RPMI7951 (cell line): ENCODE data around the gene AIG1. TPM values are rescaled to one million over a fixed set of nuclear protein-coding genes. Genes with fewer than 3 reads are reported as not detected.
"Not testable (repeated sequence)": the region's sequence is repeated elsewhere in the genome, so short reads cannot be mapped to it uniquely, and the experiment has no call there.

ENCODE experiments used
- DNase-seq: peaks from one replicate; pipeline ENCODE4 v3.0.0-alpha.2; 2012; ENCODE audit warnings: low read depth
- total RNA-seq: library from RNA; depleted of rRNA; stranded (reverse); fragments of >200 nt; shearing (Covaris generic); gene quantifications from 2 replicates; pipeline ENCODE4 v1.2.3, GENCODE V29; 2014; rRNA removed

The AIG1 gene, protein sequence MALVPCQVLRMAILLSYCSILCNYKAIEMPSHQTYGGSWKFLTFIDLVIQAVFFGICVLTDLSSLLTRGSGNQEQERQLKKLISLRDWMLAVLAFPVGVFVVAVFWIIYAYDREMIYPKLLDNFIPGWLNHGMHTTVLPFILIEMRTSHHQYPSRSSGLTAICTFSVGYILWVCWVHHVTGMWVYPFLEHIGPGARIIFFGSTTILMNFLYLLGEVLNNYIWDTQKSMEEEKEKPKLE
- 112 and 115 TPM in 2 replicates for total RNA-seq

DNA sequence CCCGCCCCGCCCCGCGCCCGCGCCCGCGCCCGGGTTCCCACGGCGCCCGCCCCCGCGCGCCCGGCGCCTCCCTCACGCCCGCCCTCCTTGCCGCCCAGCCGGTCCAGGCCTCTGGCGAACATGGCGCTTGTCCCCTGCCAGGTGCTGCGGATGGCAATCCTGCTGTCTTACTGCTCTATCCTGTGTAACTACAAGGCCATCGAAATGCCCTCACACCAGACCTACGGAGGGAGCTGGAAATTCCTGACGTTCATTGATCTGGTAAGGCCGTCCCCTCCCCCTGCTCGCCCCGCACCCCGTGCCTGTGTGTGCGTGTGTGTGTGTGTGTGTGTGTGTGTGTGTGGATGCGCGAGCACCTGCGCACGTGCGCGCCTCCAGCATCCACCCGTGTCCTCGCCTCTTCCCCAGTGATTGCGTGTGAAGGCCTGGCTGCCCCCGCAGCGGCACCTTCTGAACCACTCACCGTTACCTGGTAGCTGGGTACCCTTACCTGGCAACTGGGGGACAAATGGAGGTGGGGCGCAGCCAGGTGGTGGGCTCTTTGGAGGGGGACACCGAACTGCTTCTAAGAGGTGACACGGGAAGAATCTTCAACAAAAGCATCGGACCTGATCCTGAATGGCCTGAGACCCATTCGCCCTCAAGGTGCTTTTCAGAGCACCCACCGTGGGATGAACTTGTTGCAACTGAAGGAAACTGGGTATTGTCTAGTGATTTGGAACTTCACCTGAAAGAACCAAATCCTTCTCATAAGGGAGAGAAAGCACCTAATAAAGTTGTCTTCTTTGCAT is at the start of gene AIG1:
AIG1 (plus strand) TSS at position 84 of the 791 bp plus-strand sequence; CDS start at position 121, 37 bp downstream.
- no peak for DNase-seq

DNA sequence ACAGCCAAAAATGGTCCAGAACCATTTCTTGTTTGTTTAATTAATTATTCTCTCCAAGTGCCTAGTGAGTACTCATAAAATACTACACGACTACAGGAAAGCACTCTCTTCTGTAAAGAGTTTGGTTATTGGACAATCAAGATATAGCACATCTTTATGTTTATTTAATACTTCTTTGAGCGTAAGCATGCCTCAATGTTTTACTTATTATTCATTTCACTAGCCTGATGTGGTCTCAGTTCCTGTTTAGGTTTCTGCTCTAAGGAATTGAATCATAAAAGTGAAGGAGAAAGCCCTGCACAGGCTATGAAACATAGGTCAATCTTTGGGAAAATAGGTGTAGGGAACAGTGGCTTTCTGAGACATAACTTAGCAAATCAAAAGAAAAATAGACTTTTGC is 45.9 kb upstream of the AIG1 start:
- no peak for DNase-seq

DNA sequence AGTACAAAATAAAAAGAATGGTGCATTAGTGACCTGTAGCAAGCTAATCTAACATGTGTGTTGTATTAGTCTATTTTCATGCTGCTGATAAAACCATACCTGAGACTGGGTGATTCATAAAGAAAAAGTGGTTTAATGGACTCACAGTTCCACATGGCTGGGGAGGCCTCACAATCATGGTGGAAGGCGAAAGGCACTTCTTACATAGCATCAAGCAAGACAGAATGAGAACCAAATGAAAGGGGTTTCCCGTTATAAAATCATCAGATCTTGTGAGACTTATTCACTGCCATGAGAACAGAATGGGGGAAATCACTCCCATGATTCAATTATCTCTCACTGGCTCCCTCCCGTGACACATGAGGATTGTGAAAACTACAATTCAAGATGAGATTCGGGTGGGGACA is 45.4 kb upstream of the AIG1 start:
- DNase-seq: no peak

DNA sequence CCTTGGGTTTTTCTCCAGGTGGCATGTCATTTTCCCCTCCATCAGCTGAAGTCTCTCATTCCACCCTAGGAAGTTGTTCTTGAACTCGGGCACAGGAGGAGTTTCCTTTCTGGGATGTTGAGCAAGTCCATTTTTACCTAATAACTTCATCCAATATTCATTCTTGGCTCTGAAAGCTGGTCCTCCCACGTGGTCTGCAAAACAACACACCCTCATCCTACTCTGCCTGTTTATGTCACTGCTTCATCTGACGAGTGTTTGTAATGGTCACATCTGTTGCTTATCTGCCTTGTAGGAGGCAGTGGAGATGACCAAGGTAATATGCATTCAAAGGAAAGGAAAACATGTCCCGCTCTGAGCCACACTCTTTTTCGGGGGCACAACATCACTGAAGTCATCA is 41.7 kb upstream of the AIG1 start:
- no peak for DNase-seq

DNA sequence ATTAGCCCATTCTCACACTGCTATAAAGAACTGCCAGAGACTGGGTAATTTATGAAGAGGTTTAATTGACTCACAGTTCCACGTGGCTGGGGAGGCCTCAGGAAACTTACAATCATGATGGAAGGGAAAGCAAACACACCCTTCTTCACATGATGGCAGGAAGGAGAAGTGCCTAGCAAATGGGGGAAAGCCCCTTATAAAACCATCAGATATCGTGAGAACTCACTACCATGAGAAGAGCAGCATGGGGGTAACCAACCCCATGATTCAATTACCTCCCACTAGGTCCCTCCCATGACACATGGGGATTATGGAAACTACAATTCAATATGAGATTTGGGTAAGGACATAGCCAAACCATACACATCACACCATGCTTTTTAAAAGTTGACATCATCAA is 39.8 kb upstream of the AIG1 start:
- not testable (repeated sequence) for DNase-seq

DNA sequence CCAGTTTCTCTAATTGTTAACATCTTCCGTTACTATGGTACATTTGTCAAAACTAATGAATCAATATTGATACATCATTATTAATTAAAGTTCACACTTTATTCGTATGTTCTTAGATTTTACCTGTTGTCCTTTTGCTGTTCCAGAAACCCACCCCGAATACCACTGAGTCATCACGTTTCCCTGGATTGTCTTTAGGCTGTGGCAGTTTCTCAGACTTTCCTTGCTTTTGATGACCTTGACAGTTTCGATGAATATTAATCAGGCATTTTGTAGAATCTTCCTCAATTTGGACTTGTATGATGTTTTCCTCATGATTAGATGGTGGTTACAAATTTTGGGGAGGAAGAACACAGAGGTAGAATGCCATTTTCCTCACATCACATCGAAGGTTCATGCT is 39.1 kb upstream of the AIG1 start:
- DNase-seq: no peak

DNA sequence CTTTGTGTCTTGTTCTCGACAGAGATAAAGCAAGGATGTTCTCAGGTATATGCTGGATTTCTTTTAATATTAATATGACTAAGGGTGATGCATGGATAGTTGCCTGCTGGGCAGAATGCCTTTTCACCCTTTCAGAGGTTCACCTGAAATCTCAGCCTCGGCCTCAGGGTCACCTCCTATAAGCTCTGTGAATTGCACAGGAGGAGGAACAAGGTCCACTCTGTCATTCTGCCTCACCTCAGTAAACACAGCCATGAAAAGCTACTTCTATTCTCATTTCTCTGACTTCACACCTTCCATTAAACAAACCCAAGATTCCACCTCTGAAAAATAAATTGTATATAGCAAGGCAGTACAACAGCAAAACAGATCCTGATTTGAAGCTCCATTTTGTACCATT is 38.1 kb upstream of the AIG1 start:
- DNase-seq: no peak

DNA sequence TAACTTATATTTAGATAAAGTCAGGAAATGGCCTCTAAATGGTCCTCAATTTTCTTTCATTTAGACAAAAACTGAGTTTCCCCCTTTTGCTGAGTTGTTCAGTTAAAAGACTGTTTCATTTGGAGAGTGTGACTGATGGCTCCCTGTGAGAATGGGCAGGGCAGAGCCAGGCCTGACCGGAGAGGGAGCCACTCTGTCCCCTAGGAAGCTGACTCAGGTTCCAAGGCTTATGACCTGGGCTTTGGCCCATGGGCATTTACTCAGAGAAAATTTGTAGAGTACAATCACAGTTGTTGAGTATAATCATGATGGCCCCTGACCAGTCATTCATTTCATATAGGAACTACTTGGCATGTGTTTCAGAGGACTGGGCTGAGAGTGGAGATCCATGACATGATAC is 37.0 kb upstream of the AIG1 start:
- DNase-seq: peak; percentile 14

DNA sequence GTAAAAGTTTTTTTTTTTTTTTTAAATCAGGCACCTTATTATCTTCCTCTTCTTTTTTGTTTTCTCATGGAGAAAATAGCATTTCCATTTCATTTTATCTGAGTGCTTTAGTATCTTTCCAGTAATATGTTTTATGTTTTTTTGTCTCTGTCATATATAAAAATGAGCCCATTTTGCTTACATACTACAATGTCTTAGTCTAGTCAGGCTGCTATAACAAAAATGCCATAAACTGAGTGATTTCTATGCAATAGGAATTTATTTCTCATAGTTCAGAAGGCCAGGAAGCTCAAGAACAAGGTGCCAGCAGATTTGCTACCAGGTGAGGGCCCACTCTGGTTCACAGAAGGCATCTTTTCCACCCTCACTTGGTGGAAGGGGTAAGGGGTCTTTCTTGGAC is 35.7 kb upstream of the AIG1 start:
- DNase-seq: no peak

DNA sequence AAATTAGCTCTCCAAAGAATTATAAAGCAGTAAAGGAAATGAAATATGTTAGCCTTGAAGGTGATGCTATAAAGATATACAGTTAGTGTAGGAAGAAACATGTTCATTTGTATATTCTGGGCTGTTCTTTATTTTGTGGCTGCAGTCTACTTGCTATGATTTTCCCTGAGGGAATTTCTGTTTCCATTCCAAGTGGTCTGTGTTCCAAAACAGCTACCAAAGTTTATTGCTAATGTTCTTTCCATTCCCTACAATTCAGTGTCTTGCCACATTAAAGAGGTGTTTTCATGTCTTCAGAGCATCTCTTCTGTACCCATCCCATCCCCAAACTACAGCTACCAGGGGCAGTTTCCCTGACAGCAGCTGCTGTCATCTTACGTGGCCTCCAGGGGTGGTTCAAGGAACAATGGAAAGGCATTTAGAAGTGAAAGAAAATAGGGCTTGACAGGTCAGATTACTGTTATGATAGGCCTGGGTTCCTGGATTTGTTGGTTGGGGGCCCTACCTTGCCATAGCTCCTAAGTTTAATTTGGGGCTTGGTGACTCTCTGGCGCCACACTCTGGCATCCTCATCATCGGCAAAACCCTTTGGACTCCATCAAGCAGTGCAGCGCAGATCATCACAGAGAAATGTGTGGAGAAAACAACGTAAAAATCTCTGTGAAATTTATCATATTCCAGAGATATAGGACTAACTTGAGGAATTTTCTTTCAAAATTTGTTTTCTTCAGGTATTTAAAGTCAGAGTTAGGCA is 33.8 kb upstream of the AIG1 start:
- DNase-seq: peak; percentile 43

DNA sequence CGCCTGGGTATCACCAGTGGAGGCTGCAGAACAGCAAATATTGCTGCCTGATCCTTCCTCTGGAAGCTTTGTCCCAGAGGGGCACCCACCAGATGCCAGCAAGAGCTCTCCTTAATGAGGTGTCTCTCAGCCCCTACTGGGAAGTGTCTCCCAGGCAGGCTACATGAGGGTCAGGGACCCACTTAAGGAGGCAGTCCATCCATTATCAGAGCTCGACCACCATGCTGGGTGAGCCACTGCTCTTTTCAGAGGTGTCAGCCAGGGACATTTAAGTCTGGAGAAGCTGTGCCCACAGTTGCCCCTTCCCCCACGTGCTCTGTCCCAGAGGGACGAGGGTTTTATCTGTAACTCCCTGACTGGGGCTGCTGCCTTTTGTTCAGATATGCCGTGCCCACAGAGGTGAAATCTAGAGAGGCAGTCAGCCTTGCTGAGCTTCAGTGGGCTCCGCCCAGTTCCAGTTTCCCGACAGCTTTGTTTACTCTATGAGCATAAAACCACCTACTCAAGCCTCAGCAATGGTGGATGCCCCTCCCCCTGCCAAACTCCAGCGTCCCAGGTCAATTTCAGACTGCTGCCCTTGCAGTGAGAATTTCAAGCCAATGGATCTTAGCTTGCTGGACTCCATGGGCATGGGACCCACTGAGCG is 25.9 kb upstream of the AIG1 start:
- no peak for DNase-seq

DNA sequence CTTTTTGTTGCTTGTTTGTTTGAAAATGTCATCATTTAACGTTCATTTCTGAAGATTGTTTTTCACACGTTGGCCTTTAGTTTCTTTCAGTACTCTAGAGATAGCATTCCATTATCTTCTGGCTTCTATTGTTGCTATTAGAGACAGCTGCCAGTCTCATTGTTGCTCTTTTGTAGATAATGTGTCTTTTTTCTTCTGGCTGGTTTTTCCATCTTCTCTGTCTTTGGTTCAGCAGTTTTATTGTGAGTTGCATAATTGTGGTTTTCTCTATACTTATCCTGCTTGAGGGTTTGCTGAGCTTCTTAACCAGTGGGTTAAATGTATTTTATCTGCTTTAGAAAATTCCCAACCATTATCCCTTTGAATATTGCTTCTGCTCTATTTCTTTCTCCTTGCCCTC is 23.2 kb upstream of the AIG1 start:
- no peak for DNase-seq

DNA sequence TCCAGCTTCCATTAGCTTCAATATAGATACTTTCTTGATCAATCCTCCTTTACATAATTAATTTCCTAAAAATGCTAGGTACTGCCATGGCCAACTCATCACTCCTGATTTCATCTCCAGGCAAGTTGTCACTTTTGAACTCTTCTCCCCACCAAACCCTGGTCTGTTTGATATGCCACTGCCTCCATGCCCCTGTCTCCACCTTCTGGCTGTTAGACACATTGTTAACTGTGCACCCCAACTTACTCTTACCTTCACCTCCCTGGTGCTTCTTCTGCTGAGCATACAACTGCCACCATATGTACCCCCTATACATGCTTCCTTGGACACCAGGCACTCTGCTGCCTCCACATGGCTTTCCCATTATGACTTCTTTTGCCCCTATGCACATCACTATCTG is 21.9 kb upstream of the AIG1 start:
- DNase-seq: no peak

DNA sequence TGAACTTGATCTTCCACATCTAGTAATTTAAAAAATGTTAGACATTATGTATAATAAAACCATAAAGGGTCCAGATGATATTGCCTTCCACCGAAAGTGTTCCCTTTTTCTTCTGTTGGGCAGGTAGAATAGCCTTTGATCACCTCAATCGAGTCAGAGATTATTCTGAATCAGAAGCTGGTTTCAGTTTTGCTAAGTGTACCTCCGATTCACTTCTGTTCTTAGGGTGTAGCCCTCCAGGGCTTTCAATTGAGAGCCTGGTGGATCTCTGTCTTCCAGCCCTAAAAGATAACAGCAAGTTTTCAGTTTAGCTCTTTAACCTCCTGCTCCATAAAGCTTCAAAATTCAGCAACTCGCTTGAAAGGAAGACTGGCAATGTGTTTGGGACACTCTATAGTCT is 21.1 kb upstream of the AIG1 start:
- no peak for DNase-seq

DNA sequence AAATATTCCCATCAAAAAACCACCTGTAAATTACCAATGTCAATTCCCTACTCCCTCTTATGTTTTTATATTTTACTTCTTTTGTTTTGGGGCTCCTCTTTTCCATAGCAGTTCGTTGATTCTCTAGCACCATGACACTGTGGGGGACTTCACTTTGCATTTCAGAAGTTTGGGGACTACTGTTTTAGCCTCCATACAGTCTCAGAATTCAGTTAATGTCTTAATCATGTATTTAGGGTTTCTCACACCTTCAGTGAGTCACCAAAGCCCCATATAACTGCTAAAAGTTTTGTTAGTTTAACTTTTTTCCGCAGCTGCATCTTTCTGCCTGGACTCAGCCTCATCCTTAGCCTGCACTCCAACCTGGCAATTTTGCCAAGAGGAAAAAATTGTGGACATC is 20.7 kb upstream of the AIG1 start:
- DNase-seq: no peak

DNA sequence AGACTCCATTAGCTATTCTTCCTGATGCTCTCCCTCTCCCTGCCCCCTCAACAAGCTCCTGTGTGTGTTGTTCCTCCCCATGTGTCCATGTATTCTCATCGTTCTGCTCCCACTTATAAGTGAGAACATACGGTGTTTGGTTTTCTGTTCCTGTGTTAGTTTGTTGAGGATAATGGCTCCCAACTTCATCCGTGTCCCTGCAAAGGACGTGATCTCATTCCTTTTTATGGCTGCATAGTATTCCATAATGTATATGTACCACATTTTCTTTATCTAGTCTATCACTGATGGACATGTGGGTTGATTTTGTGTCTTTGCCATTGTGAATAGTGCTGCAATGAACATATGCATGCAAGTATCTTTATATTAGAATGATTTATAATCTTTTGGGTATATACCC is 16.3 kb upstream of the AIG1 start:
- not testable (repeated sequence) for DNase-seq

DNA sequence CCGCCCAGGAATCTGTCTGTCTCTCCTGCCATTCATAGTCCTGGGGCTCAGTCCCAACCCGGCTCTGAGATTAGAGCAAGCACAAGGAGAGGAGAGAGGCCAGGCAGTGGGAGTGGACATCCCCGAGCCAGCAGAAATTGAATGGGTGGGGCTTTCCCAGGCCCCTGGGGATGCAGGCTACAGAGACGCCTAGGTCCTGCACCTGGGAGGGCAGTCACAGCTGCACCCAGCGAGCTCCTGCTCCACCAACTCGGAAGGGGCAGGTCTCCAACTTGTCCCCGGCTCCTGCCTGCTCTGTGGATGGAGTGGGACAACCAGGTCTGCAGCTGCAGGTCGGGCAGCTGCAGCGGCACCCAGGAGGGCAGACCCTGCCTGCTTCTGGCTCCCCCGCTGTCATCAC is 11.1 kb upstream of the AIG1 start:
- no peak for DNase-seq

DNA sequence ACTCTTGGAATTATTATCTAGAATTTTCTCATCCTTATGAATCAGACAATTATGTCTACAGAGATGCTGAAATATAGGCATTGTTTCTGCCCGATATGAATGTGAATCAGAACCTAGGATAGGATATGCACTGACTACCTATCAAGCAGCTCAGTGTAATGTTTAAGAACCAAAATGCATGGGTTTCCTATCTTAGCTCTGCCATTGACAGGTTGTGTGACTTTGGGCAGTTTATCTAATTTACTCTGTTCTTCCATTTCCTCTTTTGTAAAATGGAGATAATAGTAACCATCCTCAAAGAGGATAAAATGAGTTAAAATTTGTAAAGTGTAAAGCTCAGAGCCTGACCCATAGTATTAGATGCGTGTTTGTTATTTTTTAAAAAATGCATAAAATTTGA is 10.2 kb upstream of the AIG1 start:
- no peak for DNase-seq

DNA sequence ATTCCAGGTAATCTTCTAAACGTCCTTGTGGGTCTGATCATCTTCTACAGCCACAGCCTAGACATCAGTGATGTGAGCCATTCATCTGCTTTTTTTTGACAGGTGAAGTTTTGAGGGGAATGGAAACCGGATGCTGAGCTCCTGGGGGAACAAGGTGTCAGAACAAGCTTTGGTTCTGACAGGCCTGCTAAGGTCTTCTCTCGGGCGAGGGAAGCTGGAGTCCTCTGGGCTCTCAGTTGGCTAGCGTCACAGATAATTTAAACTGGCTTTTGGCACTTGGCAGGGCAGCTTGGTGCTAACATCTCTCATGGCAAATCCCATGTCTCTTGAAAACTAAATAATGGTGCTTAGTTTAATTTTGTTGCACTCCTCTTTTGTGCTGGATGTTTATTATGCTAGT is 8.4 kb upstream of the AIG1 start:
- DNase-seq: no peak

DNA sequence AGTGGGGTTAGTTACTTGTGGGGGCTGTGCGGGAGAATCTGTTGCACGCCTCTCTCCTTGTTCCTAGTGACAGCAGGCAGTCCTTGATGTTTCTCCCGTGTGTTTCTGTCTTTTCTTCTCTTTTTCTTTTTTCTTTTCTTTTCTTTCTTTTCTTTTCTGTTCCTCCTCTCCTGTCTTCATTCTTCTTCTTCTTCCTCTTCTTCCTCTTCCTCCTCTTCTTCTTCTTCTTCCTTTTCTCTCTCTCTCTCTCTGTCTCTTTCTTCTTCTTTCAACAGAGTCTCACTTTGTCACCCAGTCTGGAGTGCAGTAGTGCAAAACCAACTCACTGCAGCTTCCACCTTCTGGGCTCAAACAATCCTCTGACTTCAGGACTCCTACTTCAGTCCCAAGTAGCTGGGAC is 6.8 kb upstream of the AIG1 start:
- no peak for DNase-seq

DNA sequence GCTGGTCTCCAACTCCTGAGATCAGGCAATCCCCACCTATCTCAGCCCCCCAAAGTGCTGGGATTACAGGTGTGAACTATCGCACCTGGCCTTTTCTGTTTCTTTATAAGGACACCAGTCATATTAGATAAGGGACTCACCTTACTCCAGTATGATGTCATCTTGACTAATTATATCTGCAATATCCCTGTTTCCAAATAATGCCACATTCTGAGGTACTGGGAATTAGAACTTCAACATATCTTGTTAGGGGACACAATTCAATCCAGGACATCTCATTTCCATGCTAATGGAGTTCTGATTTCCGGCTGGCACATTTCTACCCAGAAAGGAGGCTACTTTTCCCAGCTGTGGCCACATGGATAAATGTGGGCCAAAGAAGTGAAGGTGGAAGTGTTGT is 6.4 kb upstream of the AIG1 start:
- no peak for DNase-seq

DNA sequence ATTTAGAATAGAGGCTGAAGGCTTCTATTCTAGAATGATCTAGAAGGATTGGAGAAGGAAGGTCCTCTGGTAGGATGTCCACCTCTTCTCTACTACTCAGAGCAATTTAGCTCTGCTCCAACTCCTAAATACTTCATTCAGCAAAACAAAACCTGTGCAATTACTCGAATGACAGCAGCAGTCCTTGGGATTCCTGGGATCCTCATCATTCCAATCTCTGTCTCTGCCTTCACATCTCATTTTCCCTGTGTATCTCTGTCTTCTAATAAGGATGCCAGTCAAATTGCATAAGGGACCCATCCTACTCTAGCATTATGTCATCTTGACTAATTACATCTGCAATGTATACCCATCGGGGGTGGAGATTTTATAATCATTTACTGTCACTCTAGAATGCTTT is 5.5 kb upstream of the AIG1 start:
- DNase-seq: no peak
